Endometrial microvascular endothelial cells (primary cell): Measurements from ENCODE around the gene ADTRP. TPM values are rescaled to one million over a fixed set of nuclear protein-coding genes. Genes with fewer than 3 reads are reported as not detected.
"Not testable (repeated sequence)": the region's sequence is repeated elsewhere in the genome, so short reads cannot be mapped to it uniquely, and the experiment has no call there.

Experiments used
- in situ Hi-C: cut with HindIII; loops from 2 replicates; pipeline ENCODE4 v1.10.0; 2017; ENCODE audit warnings: low sequenced_read_pairs, low pct_unique_long_range_greater_than_20kb; ENCODE audit errors: inconsistent ontology term
- total RNA-seq: library from RNA; depleted of rRNA; stranded (reverse); fragments of >200 nt; gene quantifications from one replicate; pipeline ENCODE4 v1.2.3, GENCODE V29; 2015; ENCODE audit errors: inconsistent ontology term

ADTRP gene
- total RNA-seq, 1 donor from 2014 or later: 2.1 TPM

DNA sequence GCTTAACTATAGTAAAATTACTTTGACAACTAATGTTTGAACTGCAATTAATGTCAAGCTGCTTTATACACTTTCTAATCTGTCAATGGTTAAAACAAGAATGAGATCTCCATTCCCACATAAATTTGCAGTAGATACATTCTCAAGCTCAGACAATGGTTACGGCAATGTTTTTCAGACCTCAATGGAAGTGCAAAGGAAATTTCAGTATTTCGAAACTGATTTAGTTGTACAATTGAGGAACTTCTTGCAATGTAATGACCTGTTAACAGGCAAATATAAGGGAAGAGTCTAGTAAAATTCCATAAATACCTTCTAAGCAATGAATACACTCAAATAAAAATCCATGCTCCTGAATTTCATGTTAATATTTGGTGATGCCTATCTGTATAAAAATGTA is 94.7 kb downstream of the ADTRP start:
- in situ Hi-C loops: no loop called here

DNA sequence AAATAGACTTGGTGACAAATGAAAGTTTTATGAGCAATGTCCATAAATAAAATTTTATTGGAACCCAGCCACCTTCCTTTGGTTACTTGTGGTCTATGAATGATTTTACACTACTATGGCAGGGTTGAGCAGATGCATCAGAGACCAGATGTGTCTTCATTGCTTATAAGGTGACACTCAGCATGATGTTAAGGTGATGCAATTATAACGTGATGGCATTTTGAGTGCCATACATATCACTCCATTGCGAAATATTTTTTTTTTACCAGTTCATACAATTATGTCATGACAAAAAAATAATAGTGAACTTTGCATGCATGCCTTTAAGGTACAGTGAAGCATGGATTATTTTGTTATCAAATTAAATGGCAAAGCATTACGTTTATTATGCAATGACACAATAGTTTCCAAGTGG is 96.0 kb downstream of the ADTRP start:
- in situ Hi-C loops: no loop called here

GRCh38 chr6:11681770-11682169 is 96.8 kb downstream of the ADTRP start:
- in situ Hi-C loops: no loop called here

GRCh38 chr6:11681357-11681756 is 97.2 kb downstream of the ADTRP start:
- in situ Hi-C loops: no loop called here

DNA sequence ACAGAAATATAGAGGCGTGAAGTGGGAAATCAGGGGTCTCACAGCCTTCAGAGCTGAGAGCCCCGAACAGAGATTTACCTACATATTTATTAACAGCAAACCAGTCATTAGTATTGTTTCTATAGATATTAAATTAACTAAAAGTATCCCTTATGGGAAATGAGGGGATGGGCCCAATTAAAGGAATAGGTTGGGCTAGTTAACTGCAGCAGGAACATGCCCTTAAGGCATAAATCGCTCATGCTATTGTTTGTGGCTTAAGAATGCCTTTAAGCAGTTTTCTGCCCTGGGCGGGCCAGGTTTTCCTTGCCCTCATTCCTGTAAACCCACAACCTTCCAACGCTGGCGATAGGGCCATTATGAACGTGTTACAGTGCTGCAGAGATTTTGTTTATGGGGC is 98.1 kb downstream of the ADTRP start:
- in situ Hi-C loops: not testable (repeated sequence)

GRCh38 chr6:11679099-11679498 is 99.5 kb downstream of the ADTRP start:
- in situ Hi-C loops: no loop called here

DNA sequence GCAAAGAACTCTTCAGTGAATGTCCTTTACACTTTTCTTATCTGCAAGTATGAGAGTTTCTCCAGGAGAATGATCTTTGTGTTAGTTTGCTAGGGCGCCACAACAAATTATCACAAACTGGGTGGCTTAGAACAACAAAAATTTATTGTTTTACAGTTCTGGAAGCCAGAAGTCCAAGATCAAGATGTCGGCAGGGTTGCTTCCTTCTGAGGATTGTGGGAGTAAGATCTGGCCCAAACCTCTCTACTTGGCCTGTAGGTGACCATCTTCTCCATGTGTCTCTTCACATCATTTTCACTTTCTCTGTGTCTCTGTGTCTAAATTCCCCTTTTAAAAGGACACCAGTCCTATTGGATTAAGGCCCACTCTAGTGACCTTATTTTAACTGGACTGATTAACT is 103.0 kb downstream of the ADTRP start:
- in situ Hi-C loops: no loop called here

DNA sequence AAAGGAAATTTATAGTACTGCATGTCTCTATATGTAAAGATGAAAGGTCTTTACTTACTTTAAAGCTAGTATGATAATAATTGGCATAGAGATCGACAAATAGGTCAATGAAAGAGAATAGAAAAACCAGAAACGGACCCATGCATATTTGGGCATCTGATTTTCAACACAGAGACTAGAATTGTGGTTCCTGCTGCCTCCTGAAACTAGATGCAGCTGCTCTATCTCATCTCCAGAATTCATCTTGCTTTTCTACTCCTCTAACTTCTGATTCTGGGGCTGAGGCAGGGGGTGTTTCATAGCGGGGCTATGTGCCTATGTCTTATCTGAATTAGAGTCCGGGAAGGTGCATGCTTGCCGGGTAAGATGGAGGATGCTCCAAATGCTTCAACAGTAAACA is 105.9 kb downstream of the ADTRP start:
- in situ Hi-C loops: no loop called here

DNA sequence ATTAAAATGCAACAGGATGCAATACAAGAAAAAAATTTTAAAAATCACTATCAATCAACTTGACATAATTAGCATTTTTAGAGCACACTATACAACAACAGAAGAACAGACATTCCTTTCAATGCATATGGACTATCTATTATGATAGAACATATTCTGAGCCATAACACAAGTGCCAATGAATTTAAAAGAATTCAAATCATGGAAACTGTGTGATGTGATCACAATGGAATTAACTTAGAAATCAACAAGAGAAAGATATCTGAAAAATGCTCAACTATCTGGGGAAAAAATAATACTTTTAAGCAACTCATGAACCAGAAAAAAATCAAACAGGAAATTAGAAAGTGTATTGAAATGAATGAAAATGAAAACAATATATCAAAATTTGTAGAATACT is 106.3 kb downstream of the ADTRP start:
- in situ Hi-C loops: no loop called here

GRCh38 chr6:11669696-11670095 is 108.9 kb downstream of the ADTRP start:
- in situ Hi-C loops: no loop called here

DNA sequence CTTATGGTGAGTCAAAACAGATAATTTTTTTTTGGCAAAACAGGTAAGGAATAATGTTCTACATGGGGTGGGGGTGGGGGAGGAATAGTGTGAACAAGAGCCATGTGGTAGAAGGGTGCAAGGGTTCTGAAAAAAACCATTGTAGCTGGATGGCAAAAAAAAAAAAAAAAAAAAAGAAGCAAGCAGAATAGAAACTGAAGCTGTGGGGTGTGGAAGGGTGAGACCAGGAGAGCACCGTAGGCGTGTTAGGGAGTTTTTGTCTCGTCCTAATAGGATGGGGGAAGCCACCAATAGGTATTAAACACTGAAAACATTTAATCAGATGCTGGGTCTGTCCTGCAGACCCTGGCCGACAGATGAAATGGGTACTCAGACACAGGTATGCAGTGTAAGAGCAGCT is 110.1 kb downstream of the ADTRP start:
- in situ Hi-C loops: no loop called here

DNA sequence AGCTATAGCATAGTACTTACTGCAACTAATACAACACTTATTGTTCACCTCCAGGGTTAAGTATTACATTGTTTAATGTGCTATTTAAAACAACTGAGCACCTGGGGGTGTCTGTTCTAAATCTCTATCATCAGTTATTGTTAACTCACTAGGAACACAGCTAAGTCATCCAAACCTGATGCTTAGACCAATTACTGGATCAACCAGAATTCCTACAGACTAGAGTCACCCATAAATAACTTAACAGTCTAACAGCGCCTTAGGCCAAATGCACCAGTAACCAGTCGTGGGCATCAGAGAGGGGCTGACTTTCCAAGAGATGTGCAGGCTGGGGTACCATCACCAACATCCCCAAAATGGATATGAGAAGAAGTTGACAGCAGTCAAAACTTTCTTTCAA is 110.7 kb downstream of the ADTRP start:
- in situ Hi-C loops: no loop called here

GRCh38 chr6:11665604-11666326 is 112.8 kb downstream of the ADTRP start:
- in situ Hi-C loops: no loop called here

Other genes starting within 250 kb of the ADTRP start
- gene TMEM170B, start 241.1 kb downstream of the ADTRP start, total RNA-seq: 0.93 TPM
- 23.0 TPM for gene HIVEP1, start 233.5 kb upstream of the ADTRP start, total RNA-seq